Measurements from ENCODE around the gene ADAM12. TPM values are rescaled to one million over a fixed set of nuclear protein-coding genes. Genes with fewer than 3 reads are reported as not detected.

The ADAM12 gene
- total RNA-seq, 2 donors from 2014 or later, result 0.71 to 1.2 TPM

DNA sequence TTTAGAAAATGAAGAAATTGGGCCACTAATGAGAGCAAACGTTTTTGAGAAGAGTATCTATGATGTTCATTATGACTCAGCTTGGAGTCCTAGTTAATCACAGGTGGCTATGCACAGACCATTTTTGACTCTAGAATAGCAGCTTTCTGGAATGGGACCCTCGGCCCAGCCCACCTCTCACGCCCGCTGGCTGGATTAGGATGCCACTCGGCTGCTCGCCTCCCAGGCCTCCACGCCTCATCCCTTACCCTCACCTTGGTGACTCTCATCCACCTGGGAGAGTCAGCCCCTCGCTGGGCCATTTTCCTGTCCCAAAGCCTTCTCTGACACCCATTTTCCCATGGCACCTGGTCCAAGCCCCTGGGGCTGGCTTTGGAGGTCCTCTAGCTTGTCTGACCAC, 173.6 kb downstream of the ADAM12 start:
- no peaks in the 10 kb centered on the region for H3K4me1 ChIP-seq
- TF ChIP-seq, protein P1, sequence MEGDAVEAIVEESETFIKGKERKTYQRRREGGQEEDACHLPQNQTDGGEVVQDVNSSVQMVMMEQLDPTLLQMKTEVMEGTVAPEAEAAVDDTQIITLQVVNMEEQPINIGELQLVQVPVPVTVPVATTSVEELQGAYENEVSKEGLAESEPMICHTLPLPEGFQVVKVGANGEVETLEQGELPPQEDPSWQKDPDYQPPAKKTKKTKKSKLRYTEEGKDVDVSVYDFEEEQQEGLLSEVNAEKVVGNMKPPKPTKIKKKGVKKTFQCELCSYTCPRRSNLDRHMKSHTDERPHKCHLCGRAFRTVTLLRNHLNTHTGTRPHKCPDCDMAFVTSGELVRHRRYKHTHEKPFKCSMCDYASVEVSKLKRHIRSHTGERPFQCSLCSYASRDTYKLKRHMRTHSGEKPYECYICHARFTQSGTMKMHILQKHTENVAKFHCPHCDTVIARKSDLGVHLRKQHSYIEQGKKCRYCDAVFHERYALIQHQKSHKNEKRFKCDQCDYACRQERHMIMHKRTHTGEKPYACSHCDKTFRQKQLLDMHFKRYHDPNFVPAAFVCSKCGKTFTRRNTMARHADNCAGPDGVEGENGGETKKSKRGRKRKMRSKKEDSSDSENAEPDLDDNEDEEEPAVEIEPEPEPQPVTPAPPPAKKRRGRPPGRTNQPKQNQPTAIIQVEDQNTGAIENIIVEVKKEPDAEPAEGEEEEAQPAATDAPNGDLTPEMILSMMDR (IDR thresholded peaks at IDR 0.05), result no peak
- no peaks in the 10 kb centered on the region for H3K36me3 ChIP-seq

DNA sequence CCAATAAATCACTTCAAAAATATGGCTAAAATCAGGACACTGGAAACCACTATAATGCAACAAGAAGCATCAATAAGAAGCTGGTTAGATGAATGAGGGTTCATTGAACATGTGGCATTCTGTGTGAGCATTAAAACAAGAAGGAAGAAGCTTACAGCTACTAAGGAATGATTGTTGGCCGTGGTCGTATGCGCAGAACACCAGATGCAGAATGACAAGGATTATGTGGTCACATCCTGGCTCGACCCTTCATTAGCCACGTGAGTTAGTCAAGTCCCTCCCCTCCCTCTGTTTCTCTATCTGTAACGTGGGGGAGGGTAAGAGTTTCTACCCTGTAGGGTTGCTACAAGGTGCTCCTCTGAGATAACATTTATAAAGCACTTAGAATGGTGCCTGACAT, 174.3 kb downstream of the ADAM12 start:
- DNase-seq (ENCODE audit: low spot score), result no peak
- no peaks in the 10 kb centered on the region for H3K9me3 ChIP-seq
- H3K4me1 ChIP-seq, result no peaks in the 10 kb centered on the region
- H3K36me3 ChIP-seq, result no peaks in the 10 kb centered on the region
- H3K27ac ChIP-seq, result no peak overlapping the region
- H3K27me3 ChIP-seq, result no peaks in the 10 kb centered on the region
- no peak overlapping the region for H3K4me3 ChIP-seq
- TF ChIP-seq, protein P1 (IDR thresholded peaks at IDR 0.05), result no peak

More for the DNA sequence above, 173.6 kb downstream of the ADAM12 start:
- Histone ChIP-seq H3K9me3 (no peaks in the 10 kb centered on the region), H3K4me3 (no peak overlapping the region), H3K27me3 (no peaks in the 10 kb centered on the region), H3K27ac (no peak overlapping the region)
- no peak for DNase-seq (ENCODE audit: low spot score)

DNA sequence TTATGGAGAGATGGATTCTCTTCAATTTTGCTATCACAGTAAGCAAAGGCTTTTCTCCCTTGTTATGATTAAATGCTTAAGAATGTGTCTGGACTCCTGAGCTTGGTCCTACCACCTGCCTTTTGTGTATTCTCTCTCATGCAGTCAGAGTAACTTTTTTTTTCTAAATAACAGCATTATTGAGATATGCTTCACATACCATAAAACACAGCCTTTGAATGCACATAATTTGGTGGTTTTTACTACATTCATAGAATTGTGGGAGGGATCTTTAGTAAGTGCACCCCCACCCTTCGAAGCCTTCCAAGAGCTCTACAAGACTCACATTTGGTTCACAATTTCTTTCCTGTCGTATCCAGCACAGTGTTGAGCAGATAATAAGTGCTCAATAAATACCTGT, 175.5 kb downstream of the ADAM12 start:
- DNase-seq (ENCODE audit: low spot score), result no peak
- no peaks in the 10 kb centered on the region for H3K4me1 ChIP-seq
- TF ChIP-seq, protein P1 (IDR thresholded peaks at IDR 0.05), result no peak
- H3K9me3 ChIP-seq, result no peaks in the 10 kb centered on the region
- no peak overlapping the region for H3K27ac ChIP-seq
- no peaks in the 10 kb centered on the region for H3K27me3 ChIP-seq
- no peak overlapping the region for H3K4me3 ChIP-seq
- H3K36me3 ChIP-seq, result no peaks in the 10 kb centered on the region

DNA sequence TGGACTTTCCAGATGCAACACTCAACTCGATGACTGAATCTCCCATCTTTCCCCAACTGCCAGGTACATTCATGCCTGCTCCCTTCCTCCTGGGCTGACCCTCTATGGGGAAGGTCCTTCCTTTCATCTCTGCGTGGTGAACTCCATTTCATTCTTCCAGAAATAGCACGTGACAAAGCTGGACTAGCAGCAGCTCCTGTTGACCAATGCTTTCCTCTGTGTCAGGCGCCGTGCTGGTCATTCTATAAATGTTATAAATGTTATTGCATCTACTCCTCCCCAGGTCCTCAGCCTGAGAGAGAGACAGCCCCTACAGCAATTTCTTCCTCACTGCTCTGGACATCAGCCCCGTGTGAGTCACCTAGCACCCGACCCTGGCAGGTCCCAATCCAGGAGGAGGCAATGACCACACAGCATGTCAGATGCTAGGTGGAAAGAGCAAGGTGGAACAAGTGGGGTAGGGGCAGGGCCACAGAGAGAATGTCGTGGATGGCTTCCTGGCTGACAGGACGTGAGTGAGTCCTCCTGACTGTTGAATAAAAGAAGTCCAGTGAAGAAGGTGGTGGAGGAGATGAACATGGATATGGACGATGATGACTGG, 178.1 kb downstream of the ADAM12 start:
- TF ChIP-seq, protein P1 (IDR thresholded peaks at IDR 0.05), result no peak
- no peaks in the 10 kb centered on the region for H3K4me1 ChIP-seq
- H3K36me3 ChIP-seq, result no peaks in the 10 kb centered on the region
- H3K27ac ChIP-seq, result no peak overlapping the region
- H3K9me3 ChIP-seq, result no peaks in the 10 kb centered on the region
- H3K27me3 ChIP-seq, result no peaks in the 10 kb centered on the region
- H3K4me3 ChIP-seq, result no peak overlapping the region
- DNase-seq (ENCODE audit: low spot score), result no peak

DNA sequence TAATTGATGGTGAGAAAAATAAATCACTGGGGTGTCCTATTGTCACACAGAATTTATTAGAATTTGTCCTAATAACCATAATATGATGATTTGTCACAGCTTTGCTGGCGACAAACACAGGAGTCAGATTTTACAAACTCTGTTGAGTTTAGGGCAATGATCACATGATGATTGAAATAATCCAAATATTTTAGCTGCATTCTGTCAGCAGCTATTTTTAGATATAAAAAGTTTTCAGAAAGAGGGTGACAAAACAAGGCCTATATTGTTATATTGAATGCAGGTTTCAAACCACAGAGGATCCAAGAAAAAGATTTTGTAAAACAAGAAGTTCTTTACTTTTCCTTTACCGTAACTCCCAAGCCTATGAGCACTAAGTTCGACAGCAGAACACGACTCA, 178.8 kb downstream of the ADAM12 start:
- TF ChIP-seq, protein P1 (IDR thresholded peaks at IDR 0.05), result no peak
- Histone ChIP-seq H3K4me3 (no peak overlapping the region), H3K36me3 (no peaks in the 10 kb centered on the region), H3K27me3 (no peaks in the 10 kb centered on the region), H3K9me3 (no peaks in the 10 kb centered on the region), H3K27ac (no peak overlapping the region), H3K4me1 (no peaks in the 10 kb centered on the region)
- no peak for DNase-seq (ENCODE audit: low spot score)

DNA sequence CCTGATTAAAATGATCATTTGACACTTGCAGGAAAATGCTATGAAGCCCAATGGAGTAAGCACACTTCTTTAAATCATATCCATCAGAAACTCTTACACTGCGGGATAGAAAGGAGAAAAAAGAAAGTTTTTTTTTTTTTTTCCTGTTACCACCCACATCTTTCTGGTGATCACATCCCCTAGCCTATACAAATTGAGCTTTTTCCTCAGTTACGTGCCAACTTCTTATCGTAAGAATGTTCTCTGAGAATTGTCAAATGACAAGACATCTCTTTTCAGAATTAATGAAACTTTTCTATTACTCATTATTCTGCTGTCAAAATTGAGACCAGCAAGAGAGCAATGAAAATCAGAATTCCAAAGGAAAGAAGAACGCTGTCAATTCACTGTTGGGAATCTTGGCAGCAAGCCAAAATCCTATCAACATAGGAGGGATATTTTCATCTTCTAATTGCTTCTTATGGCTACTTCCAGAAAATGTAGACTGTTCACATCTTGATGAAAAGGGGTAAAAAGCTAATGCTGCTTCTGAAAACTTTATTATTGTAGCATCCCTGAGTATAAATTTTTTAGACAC, 179.5 kb downstream of the ADAM12 start:
- Histone ChIP-seq H3K4me1 (no peaks in the 10 kb centered on the region), H3K4me3 (no peak overlapping the region)
- DNase-seq (ENCODE audit: low spot score), result no peak

More for the DNA sequence above, 179.5 kb downstream of the ADAM12 start:
- TF ChIP-seq, protein P1 (IDR thresholded peaks at IDR 0.05), result no peak
- Histone ChIP-seq H3K27ac (no peak overlapping the region), H3K27me3 (no peaks in the 10 kb centered on the region), H3K9me3 (no peaks in the 10 kb centered on the region), H3K36me3 (no peaks in the 10 kb centered on the region)
